GM18870 (cell line): ENCODE results near the gene GPR55.
"Not testable (repeated sequence)": the region's sequence is repeated elsewhere in the genome, so short reads cannot be mapped to it uniquely, and the experiment has no call there.

ENCODE experiments used
- ATAC-seq: cut with Tn5 transposase; IDR thresholded peaks from one replicate; pipeline ENCODE4 v1.9.1; 2021; ENCODE audit warnings: moderate library complexity; ENCODE audit not compliant: unreplicated experiment

GPR55 gene

DNA sequence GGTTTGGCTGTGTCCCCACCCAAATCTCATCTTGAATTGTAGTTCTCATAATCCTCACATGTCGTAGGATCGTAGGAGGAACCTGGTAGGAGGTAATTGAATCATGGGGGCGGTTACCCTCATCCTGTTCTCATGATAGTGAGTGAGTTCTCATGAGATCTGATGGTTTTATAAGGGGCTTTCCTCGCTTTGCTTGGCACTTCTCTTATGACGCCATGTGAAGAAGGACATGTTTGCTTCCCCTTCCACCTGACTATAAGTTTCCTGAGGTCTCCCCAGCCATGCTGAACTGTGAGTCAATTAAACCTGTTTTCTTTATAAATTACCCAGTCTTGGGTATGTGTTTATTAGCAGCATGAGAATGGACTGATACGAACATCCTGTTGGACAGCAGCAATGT is 11.2 kb upstream of the GPR55 start:
- ATAC-seq: not testable (repeated sequence)

DNA sequence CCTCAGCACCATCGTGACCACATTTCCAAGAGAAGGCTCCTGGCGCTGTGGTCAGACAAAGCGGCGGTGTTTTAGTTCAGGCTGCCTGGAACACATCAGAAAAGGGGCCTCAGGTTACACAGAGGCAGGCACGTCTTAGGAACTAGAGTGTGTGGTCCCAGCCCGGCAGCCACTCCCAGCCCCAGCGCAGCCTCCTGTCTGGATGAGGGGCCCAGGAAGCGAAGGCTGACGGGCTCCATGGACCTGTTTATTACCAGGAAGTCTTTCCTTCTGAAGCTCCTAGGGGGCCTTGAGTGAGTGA is 10.0 kb upstream of the GPR55 start:
- ATAC-seq: no peak

DNA sequence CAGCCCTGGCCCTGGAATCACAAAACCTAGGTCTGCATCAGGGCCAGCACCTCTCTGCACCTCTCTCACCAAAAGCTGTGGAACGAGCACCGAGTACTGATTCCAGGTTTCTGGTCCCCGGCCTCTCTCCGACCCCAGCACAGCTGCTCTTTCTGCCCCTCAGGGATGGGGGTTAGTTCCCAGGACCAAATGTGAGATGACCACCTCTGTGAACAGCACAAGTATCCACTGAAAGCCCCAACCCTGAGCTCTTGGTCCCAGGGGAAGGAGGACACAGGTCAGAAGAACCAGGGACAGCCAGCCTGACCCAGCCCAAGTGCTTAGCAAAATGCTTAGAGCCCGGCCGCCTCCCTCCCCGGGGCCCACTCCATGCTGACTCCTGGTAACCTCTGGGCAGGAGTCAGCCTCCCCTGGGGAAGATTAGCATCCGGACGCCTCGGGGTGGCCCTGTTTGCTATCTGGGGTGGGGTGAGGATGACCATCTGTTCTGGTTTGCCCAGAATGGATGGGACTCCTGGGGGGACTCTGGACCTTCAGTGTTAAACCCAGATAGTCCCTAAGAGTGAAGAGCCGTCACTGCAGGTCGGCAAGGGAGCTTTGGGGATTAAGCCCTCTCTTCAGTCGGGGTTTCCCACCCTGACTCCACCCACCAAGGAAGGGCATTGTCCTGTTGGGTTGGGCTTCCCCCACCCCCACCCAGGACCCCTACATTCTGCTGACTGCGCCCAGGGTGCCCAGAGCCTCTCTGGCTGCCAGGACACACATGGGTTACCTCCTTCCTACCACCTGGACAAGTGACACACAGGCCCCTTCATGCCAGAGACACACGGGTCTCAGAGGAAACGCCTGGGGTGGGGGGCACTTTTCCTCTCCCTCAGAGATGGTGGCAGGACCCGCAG is 9.4 kb upstream of the GPR55 start:
- no peak for ATAC-seq

DNA sequence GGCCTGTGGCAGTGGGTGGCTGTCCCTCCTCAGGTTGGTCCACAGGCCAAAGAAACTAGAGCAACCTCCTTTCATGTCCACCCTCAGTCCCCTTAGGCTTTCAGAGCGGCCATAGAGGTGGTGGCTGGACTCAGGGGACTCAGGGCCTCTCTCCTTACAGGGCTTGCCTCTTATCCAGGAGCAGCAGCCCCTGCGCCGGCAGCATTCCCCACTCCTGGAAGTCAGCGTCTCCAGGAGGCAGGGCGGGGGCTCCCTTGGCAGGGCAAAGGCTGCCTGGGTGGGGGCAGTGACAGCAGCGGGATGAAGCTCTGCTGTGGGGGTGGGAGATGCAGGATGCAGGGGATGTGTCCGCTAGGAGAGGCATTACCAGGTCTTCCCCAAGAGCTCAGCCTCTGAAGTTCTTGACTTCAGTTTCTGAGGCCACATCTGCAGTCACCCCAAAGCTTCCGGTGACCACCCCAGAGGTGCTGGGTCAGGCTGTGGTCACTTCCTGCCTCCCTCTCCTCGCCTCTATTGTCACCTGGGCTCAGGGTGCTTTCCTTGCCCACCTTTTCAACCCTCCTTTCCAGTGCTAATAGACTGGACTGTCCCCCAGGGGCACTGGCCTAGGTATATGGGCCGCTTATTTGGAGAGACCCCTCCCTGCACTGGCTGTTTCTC is 8.6 kb upstream of the GPR55 start:
- ATAC-seq: no peak

DNA sequence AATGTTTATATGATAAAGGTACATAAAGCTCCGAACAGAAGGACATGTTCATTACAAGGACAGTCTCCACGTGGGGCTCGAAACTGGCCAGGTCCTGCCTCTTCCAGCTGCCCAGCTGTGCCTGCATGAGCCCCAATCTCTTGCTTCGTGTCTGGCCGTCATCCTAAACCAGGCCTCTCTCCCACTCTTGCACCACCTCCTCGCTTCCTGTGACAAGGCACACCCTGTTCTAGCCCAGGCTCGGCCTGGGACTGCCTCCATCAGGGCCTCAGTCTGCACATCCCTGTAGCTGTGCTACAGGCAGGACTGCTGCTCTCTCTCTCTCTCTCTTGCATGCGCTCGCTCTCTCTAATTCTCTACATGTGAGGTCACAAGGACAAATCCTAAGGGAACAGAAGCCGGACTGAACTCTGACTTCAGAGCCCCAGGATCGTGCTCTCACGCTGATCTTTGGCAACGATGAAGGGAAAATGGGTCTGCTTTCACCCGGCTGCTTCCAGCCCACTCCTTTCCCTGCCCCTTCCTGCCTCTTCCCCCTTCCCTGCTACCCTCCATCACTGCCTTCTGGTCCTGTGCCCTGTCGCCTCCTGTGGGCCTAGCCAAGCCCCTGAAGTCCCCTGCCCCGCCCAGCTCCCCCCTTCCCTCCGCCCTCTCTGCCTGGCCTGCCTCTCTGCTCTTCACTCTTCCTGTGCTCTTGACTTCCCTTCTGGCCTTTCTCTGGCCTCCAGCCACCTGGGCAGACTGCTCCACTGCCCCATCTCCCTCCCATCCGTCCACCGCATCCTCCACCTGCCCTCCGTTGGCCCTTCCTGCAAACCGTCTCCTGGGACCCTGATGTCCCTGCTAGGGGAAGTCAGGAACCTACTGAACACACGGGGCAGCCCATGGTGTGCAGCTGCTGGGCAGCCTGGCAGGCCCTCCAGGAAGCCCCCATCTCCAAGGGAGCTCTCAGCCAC is 7.8 kb upstream of the GPR55 start:
- no peak for ATAC-seq

DNA sequence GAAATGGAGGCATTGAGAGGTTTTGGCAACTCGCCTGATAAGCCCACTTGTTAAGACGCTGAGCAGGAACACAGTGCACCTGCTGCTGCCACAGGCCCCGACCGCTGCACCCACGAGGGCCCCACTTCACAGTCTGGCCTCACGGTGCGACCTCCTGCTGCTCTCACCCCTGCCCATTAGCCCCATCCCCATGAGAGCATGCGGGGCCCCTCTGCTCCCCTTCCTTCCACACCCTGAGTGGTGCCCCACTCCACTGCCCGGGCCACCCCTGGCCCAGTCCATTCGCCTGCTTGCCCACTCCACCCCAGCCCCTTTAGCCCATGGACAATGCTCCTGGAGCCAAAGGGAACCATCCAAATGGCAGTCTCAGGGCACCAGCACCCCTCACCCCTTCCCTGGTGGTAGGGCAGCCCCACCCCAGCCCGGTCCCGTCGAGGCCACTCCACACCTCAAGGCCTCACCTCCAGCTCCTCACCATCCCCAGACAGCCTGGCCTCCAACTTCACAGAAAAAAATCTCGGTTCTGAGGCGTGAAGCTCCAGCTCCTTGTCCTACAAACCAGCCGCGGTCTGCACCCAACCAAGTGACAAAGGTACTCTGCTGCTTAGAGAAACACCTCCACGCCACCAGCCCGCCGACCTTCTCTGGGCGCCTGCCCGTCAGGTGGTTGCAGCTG is 6.7 kb upstream of the GPR55 start:
- no peak for ATAC-seq

GRCh38 chr2:230930928-230931555 is 6.0 kb upstream of the GPR55 start:
- no peak for ATAC-seq

- ATAC-seq: no peak
Measured at GRCh38 chr2:230930149-230930780, 5.2 kb upstream of the GPR55 start.

- ATAC-seq: no peak
Measured at GRCh38 chr2:230929381-230930148, 4.5 kb upstream of the GPR55 start.

GRCh38 chr2:230928701-230929380 is 3.8 kb upstream of the GPR55 start:
- no peak for ATAC-seq

DNA sequence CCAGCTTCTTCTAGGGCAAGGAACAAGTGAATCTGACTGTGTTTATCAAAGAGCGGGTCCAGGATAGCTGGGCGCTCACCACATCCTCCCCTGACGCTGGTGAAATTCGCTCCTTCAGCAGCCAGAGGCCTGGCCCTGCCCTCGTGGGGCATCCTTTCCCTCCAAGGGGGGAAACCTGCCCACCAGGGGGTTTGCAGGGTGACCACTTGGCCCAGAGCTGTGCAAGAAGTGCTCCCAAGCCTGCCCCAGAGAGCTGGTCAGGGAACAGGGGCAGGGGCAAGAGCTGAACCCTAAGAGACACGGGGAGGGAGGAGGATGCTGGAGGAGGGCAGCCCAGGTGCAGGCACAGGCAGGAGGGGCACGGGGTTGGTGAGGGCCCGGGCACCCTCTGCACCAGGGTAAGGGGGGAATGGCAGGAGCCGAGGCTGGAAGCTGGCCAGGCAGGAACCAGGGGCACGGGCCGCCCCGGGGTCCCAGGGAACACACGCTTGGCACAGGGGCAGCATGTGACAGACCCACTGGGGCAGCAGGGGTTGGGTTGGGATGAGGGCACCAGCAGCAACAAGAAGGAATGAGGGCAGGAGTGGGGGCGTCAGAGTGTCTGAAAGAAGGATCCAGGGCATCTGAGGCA is 2.8 kb upstream of the GPR55 start:
- ATAC-seq: no peak

GRCh38 chr2:230925879-230926765 is 1.1 kb upstream of the GPR55 start:
- peak; percentile 42 for ATAC-seq

GRCh38 chr2:230925443-230925878 is 419 bp upstream of the GPR55 start:
- ATAC-seq: peak; percentile 12

GRCh38 chr2:230924092-230924469 is 961 bp downstream of the GPR55 start:
- ATAC-seq: no peak

DNA sequence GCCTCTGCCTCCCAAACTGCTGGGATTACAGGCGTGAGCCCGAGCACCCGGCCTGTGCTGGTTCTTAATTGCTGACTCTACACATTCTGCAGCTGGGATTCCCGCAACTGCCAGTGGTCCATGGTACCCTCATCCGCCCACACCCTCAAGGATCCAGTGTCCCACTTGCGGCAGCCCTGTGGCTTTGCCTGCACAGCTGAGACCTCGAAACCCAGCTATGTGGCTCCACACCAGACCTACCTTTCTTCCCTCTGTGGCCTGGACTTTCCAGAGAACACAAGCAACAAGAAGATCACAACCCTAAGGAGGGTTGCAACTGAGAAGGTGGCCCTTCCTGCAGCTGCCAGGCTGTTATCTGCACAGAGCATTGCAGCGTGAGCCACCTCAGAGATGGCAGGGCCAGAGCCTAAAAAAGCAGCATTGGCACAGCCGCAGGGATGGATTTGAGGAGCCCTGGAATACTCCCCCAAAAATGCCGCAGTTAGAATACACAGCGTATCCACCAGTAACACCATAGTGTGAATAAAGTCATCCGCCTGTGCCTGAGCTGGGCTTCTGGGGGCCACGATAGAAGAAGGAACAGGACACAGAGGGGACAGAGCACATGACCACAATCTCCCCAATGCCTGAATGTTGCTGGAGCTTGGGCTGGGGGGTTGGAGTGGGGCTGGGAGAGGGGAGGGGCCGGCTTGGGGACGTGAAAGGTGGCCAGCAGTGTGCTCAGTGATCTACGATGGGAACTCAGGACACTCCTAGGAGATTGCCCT is 1.9 kb downstream of the GPR55 start:
- ATAC-seq: no peak

DNA sequence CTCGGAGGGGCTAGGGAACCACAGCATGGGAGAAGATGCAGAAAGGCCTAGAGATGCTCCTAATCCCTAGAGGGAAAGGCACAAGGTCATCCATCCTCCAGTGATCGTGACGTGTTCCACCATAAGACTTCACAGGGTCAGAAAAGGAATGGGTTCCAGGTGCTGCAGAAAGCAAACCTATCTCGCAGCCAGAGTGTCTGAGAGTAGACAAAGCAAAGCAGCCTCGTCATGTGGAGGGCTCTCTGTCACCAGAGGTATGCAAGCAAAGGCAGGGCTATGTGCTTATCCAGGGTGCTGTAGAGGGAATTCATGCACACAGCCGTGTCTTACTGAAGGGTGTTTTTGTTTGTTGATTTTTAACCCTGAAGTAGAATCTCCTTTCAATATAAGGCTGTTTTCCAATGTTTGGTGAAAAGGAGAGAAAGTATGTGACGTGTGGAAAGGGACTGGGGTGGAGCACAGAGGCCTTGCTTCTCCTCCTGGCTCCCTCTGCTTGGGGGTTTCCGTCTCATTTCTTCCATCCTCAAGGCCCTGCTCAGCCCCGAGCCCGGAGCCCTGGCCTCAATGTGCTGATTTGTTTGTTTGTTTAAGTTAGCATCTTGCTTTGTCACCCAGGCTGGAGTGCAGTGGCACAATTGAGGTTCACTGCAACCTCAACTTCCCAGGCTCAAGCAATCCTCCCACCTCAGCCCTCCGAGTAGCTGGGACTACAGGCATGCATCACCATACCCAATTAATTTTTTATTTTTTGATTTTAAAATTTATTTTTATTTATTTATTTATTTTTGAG is 3.0 kb downstream of the GPR55 start:
- no peak for ATAC-seq
